Stimulated activated CD4-positive, alpha-beta T cell treated with anti-CD3 and anti-CD28 coated beads, Interleukin-1b, Interleukin-23, amount 100 ng/mL, for 24 hours (primary cell): ENCODE results near the gene ZNF609.
"Not testable (repeated sequence)": the region's sequence is repeated elsewhere in the genome, so short reads cannot be mapped to it uniquely, and the experiment has no call there.

Source experiments
- DNase-seq, 4 experiments: peaks; one replicate each; pipeline ENCODE4 v3.0.0-alpha.2; 2020; ENCODE audit warnings: low read depth in 4 of 4, low spot score in 1 of 4

ZNF609 gene

GRCh38 chr15:64640146-64640871, 179.9 kb downstream of the ZNF609 start:
- DNase-seq: no peak

GRCh38 chr15:64642875-64643274, 182.5 kb downstream of the ZNF609 start:
- DNase-seq: no peak

DNA sequence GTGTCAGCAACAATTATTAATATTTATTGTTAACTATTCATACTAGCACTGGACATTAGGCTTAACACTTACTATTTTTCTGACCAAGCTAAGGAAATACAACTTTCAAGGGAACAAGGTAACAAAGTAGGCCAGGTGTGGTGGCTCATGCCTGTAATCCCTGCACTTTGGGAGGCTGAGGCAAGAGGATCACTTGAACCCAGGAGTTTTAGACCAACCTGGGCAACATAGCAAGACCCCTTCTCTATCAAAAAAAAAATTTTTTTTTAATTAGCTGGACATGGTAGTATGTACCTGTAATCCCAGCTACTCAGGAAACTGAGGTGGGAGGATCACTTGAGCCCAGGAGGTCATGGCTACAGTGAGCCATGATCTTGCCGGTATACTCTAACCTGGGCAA, 183.3 kb downstream of the ZNF609 start:
- DNase-seq: no peak

GRCh38 chr15:64644811-64645210, 184.4 kb downstream of the ZNF609 start:
- not testable (repeated sequence) for DNase-seq

DNA sequence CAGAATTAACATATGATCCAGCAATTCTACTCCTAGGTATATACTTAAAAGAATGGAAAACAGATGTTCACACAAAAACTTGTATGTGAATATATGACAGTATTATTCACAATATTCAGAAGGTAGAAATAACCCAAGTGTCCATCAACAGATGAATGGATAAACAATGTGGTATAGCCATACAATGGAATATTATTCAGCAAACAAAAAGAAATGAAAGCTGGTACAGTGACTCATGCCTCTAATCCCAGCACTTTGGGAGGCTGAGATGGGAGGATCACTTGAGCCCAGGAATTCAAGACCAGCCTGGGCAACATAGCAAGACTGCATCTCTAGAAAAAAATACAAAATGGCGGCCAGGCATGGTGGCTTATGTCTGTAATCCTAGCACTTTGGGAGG, 185.6 kb downstream of the ZNF609 start:
- DNase-seq: no peak

GRCh38 chr15:64647367-64647766, 187.0 kb downstream of the ZNF609 start:
- DNase-seq: no peak

- no peak for DNase-seq
Observed at GRCh38 chr15:64650552-64650951, 190.2 kb downstream of the ZNF609 start.

DNA sequence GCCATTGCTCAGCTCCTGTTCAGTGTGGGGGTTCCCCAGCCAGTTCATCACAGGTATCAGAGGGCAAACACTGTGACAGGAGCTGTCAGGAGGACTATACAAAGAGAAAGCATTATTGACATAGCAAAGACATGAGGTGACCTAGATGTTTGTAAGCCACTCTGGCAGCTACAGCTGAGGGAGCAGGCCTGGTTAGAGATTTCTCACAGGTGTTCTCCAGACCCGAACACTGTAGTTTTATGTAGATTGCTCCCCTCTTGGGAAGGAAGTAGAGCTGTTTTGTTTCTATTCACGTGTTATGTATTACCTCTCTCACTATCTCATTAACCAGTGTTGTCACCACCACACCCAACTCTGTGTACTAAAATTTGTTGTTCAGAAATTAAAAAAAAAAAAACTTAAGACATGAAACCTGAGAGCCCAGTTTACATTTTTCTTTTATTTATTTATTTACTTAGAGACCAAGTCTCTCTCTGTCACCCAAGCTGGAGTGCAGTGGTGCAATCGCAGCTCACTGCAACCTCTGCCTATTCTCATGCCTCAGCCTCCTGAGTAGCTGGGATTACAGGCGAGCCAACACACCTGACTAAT, 191.3 kb downstream of the ZNF609 start:
- DNase-seq: peak in 3 of 4 experiments; percentile 7 to 12 (median 7)

- no peak for DNase-seq
Observed at GRCh38 chr15:64653757-64654156, 193.4 kb downstream of the ZNF609 start.

DNA sequence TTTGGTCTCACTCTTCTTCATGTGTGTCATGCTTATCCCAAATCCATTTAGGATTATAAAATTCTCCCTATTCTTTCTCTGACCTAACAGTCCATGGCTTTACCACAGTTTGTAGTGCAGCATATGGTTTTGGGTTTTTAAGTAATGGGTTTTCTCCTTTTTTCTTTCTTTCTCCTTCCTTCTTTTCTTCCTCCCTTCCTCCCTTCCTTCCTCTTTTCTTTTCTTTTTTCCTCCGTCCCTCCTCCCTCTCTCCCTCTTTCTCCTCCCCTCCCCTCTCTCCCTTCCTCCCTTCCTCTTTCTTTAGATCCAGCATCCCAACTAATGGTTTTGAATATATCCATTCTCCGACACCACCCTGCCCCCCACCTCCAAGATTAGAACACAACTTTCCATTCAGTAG, 196.1 kb downstream of the ZNF609 start:
- no peak for DNase-seq

GRCh38 chr15:64665179-64665578, 204.8 kb downstream of the ZNF609 start:
- DNase-seq: no peak

DNA sequence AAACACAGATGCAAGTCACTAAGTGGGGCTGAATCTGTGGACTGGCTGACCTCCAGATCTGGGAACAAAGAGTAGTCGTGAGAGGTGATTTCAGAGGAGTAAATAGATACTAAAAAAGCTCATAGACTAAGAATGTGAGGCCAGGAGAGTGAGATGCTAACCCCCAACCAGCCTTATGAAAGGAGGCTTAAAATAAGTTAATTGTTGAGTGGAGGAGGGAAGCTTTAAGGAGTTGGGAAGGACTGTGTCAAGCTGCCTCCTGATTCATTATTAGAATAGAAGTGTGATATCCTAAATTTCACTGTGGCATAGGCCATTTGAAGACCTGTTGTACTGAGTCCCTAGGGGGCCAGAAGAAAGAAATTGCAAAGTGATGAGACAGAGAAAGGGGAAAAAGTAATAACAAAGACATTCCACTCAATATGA, 207.4 kb downstream of the ZNF609 start:
- DNase-seq: no peak

GRCh38 chr15:64673866-64674265, 213.5 kb downstream of the ZNF609 start:
- DNase-seq: no peak

DNA sequence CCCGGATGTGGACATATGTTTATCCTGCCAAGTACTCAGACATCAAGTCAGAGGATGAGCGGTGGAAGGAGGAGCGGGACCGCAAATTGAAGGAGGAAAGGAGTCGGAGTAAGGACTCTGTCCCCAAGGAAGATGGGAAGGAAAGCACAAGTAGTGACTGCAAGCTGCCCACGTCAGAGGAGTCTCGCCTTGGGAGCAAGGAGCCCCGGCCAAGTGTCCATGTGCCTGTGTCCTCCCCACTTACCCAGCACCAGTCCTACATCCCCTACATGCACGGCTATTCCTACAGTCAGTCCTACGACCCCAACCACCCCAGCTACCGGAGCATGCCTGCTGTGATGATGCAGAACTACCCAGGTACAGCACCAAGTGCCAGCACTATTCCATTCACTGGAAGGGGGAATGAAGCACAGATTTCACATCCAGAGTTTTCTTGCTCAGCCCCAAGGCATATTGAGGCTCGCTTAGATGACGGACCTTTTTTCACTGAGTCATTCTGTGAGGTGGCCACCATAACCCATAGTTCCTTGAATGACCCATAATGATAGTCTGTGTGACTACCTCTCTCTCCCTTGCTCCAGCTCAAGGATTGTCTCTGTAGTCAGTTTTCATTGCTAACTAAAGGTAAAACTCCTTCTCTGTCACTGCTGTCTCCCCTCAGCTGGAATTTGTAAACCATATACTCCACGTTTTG, 217.9 kb downstream of the ZNF609 start:
- no peak for DNase-seq

DNA sequence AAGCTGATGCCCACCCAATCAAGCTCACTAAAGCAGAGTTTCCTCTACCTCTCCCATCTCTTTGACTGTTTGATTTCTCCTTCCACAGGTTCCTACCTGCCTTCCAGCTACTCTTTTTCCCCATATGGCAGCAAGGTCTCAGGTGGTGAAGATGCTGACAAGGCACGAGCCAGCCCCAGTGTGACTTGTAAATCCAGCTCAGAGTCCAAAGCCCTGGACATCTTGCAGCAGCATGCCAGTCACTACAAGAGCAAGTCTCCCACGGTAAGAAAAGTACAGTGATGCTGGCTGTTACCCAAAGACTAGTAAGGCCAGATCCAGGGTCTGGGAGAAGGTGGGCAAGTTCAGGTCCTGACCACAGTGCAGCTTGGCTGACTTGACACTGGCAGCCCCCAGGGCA, 219.7 kb downstream of the ZNF609 start:
- DNase-seq: no peak

DNA sequence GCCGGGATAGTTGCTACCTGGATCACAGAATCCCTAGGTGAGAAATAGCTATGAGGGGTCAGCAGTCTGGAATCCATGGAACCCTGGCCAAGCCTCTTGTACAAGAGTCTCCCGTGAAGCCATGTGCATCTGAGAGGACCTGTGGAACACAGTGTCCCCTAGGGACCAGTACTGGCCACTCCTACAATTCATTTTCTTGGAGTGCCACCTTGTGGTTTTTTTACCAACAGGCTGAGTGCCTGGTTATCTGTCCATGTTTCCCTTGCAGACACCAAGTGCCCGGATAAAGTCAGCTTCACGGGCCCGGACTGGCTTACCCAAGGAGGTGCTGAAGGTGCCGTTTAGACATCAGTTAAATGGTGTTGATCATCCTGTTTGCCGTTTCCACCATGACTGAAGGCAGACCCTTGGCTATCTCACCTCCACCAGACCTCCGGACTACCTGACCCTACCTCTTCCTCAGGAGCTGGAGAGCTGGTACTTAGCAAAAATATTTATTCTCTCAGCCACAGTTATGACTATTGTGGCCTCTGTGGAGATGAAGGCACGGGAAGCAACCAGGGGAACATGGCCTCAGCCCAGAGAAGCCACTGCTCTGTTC, 221.1 kb downstream of the ZNF609 start:
- DNase-seq: no peak

DNA sequence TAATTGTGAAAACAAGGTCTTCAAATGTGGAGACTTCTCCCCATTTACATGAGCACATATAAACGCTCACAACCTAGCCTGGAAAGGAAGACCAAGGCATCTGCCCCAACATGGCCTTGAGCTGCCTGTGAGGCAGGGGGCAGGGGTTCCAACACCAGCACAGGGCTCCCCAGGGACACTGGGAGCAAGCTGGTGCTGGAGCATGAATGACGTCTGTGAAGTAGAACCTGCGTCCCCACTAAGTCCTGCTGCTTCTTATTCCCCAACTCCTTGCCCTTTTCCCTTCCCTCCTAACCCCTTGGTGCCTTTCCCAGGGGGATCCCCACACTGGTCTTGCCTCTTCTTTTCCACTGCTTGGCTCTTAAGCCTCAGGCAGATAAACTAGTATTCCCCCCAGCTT, 221.9 kb downstream of the ZNF609 start:
- no peak for DNase-seq

- DNase-seq: no peak
Observed at GRCh38 chr15:64683378-64683777, 223.0 kb downstream of the ZNF609 start.

DNA sequence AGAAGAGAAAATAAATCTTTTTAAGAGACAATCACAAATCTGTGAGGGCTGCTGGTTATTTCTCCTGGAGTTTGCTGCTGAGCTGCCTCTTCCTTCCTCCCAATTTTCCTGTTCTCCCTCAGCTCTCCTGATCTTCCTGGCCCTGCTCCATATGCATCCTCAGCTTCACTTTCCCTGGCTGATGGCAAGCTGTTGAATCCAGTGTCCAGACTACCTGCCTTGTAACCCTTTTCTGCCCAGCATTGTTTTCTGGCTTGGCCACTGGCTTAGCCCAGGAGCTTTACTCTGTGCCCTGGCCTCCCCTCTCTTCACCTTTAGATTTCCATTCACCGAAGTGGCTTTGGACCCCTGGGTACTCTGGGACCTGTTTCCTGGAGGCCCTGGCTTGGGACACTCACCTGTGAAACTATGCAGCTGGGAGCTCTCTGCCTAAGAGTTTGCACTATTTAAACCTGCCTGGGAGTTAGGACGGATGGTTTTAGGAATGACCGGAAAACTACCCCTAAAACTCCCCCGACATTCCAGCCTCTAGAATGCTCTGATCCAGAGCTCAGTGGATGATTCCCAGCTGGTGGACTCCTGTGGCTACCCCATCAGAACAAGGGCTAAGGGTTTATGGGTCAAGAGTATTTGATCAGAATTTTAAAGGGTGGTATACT, 225.0 kb downstream of the ZNF609 start:
- DNase-seq: no peak

DNA sequence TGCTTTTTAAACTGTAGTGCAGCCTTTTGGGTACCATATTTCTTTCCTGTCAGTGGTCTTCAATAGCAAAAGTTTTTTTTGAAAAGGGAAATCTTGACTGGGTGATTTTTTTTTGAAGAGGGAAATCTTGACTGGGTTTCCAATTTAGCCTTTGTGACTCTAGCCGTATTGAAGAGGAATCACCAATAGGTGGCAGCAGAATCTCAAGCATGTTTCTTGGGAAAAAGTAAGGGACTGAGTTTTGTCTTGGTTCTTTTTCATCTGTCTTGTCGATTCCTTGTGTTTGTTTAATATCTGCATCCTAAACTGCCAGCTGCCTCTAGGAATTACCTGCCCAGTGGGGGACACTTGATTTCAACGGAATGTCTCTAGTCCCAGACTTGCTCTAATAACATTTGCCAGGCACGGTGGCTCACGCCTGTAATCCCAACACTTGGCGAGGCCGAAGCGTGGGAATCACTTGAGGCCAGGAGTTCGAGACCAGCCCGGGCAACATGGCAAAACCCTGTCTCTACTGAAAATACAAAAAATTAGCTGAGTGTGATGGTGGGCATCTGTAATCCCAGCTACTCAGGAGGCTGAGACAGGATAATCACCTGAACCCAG, 225.9 kb downstream of the ZNF609 start:
- no peak for DNase-seq

GRCh38 chr15:64687172-64687571, 226.8 kb downstream of the ZNF609 start:
- DNase-seq: no peak
